Endothelial cell (in vitro differentiated cells): ENCODE results near the gene TAF1B. TPM values are rescaled to one million over a fixed set of nuclear protein-coding genes. Genes with fewer than 3 reads are reported as not detected.

Experiments
- DNase-seq: peaks from one replicate; pipeline ENCODE4 v3.0.0; 2021; ENCODE audit warnings: low spot score
- H3K27ac Mint-ChIP-seq: one replicate; pipeline ENCODE4 v1.8.0; 2021; ENCODE audit warnings: mixed read lengths, inconsistent platforms; ENCODE audit not compliant: unreplicated experiment
- H3K27me3 Mint-ChIP-seq: one replicate; pipeline ENCODE4 v1.8.0; 2021; ENCODE audit warnings: mild to moderate bottlenecking, moderate library complexity, mixed read lengths, inconsistent platforms; ENCODE audit not compliant: unreplicated experiment
- H3K36me3 Mint-ChIP-seq: one replicate; pipeline ENCODE4 v1.8.0; 2021; ENCODE audit warnings: mild to moderate bottlenecking, low read depth, mixed read lengths, inconsistent platforms; ENCODE audit not compliant: unreplicated experiment
- H3K4me1 Mint-ChIP-seq: one replicate; pipeline ENCODE4 v1.8.0; 2021; ENCODE audit warnings: mild to moderate bottlenecking, mixed read lengths, inconsistent platforms; ENCODE audit not compliant: unreplicated experiment
- H3K4me3 Mint-ChIP-seq: one replicate; pipeline ENCODE4 v1.8.0; 2021; ENCODE audit warnings: mild to moderate bottlenecking, mixed read lengths, inconsistent platforms; ENCODE audit not compliant: unreplicated experiment
- H3K9me3 Mint-ChIP-seq: one replicate; pipeline ENCODE4 v1.8.0; 2021; ENCODE audit warnings: mixed read lengths, inconsistent platforms; ENCODE audit not compliant: unreplicated experiment
- total RNA-seq: library from RNA; stranded (reverse); fragmentation: NEBNext Ultra II Directional; extraction: Animal tissue kit (Norgen Biotek cat#: 25700); gene quantifications from one replicate; pipeline ENCODE4 v1.2.1, GENCODE V29; 2021; ENCODE audit not compliant: unreplicated experiment
- TF ChIP-seq, protein P1 (sequence below): fragments of 200-600 bp; sonication (generic); IDR thresholded peaks from one replicate; pipeline ENCODE4 v1.5.0; 2021; ENCODE audit warnings: antibody characterized with exemption; ENCODE audit not compliant: unreplicated experiment

TAF1B gene
- total RNA-seq, 1 donor from 2014 or later: 19.5 TPM

DNA sequence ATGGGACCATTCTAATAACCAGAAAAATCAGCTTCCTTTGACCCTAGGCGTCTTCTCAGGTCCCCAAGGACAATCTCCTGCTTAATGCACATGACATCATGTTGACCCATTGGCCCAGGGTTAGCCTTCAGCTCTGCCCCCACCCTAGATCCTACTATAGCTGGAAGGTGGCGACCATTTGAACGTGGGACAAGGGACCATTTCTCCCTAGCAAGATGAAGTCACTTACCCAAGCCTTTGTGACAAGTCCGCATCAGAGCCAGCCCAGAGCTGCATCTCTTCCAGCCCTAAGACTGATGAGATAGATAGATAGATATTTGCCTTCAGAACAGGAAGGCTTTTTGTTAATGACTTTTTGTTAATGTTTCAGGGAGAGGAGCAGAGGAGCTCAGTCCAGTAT is 28.2 kb upstream of the TAF1B start:
- peaks cover 6% of the 10 kb centered on the region for H3K4me1 Mint-ChIP-seq
- DNase-seq: no peak
- no peak overlapping the region for H3K4me3 Mint-ChIP-seq
- H3K9me3 Mint-ChIP-seq: no peaks in the 10 kb centered on the region
- TF ChIP-seq, protein P1, sequence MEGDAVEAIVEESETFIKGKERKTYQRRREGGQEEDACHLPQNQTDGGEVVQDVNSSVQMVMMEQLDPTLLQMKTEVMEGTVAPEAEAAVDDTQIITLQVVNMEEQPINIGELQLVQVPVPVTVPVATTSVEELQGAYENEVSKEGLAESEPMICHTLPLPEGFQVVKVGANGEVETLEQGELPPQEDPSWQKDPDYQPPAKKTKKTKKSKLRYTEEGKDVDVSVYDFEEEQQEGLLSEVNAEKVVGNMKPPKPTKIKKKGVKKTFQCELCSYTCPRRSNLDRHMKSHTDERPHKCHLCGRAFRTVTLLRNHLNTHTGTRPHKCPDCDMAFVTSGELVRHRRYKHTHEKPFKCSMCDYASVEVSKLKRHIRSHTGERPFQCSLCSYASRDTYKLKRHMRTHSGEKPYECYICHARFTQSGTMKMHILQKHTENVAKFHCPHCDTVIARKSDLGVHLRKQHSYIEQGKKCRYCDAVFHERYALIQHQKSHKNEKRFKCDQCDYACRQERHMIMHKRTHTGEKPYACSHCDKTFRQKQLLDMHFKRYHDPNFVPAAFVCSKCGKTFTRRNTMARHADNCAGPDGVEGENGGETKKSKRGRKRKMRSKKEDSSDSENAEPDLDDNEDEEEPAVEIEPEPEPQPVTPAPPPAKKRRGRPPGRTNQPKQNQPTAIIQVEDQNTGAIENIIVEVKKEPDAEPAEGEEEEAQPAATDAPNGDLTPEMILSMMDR: no peak
- no peak overlapping the region for H3K27ac Mint-ChIP-seq
- no peaks in the 10 kb centered on the region for H3K36me3 Mint-ChIP-seq
- peaks cover 3% of the 10 kb centered on the region for H3K27me3 Mint-ChIP-seq

DNA sequence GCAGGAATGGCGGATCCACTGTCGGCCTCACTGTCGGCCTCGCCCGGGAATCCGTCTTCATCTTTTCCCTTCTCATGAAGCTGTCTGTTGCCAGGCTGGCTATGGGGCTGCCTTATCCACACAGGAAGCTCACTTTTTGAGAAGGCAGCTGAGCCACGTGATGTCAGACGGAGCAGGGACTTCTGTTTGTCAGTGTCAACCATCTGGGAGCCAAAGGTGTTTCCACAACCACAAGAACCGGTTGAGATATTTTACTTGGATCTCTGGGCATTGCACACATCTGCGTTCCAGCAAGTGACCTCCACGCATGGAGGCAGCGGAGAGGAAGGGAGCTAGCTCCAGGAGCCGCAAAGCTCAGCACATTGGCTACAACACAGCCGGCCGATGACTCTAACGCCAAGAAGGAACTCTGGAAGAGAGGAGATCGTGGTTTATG is 27.4 kb upstream of the TAF1B start:
- H3K36me3 Mint-ChIP-seq: no peaks in the 10 kb centered on the region
- H3K27ac Mint-ChIP-seq: no peak overlapping the region
- H3K27me3 Mint-ChIP-seq: peaks cover 3% of the 10 kb centered on the region
- H3K4me3 Mint-ChIP-seq: no peak overlapping the region
- DNase-seq: no peak
- peaks cover 6% of the 10 kb centered on the region for H3K4me1 Mint-ChIP-seq
- H3K9me3 Mint-ChIP-seq: no peaks in the 10 kb centered on the region
- TF ChIP-seq, protein P1: no peak

- no peak overlapping the region for H3K4me3 Mint-ChIP-seq
- peaks cover 2% of the 10 kb centered on the region for H3K4me1 Mint-ChIP-seq
- H3K27me3 Mint-ChIP-seq: peaks cover 1% of the 10 kb centered on the region
- H3K36me3 Mint-ChIP-seq: no peaks in the 10 kb centered on the region
- TF ChIP-seq, protein P1: no peak
- DNase-seq: no peak
- H3K9me3 Mint-ChIP-seq: no peaks in the 10 kb centered on the region
- H3K27ac Mint-ChIP-seq: no peak overlapping the region
Measured at GRCh38 chr2:9818097-9818496, 25.2 kb upstream of the TAF1B start.

DNA sequence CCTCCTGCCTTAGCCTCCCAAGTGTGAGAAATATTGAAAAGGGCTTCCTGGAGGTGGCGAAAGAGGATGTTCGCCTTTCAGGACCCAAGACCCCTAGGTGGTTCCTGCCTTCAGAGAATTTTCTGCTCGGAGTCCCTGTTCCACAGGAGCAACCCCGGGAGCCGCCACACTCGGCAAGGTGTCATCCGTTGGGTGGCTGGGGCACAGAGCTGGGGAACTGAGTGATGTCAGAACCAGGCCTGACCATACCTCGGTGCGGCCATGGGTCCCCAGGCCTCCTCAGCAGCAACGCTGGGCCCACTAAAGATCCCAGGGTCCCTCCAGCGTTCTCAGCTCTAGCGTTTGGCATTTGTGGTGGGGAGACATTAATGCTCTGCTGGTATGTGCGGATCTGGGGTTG is 23.7 kb upstream of the TAF1B start:
- DNase-seq: no peak
- TF ChIP-seq, protein P1: no peak
- no peak overlapping the region for H3K27ac Mint-ChIP-seq
- no peaks in the 10 kb centered on the region for H3K4me1 Mint-ChIP-seq
- no peak overlapping the region for H3K4me3 Mint-ChIP-seq
- H3K27me3 Mint-ChIP-seq: peaks cover 1% of the 10 kb centered on the region
- no peaks in the 10 kb centered on the region for H3K9me3 Mint-ChIP-seq
- H3K36me3 Mint-ChIP-seq: no peaks in the 10 kb centered on the region

- TF ChIP-seq, protein P1: no peak
- H3K27me3 Mint-ChIP-seq: peaks cover 2% of the 10 kb centered on the region
- H3K4me1 Mint-ChIP-seq: no peaks in the 10 kb centered on the region
- no peak for DNase-seq
- no peaks in the 10 kb centered on the region for H3K36me3 Mint-ChIP-seq
- H3K9me3 Mint-ChIP-seq: no peaks in the 10 kb centered on the region
- H3K27ac Mint-ChIP-seq: no peak overlapping the region
- no peak overlapping the region for H3K4me3 Mint-ChIP-seq
Measured at GRCh38 chr2:9820020-9820973, 23.0 kb upstream of the TAF1B start.
